Keratinocyte (primary cell): ENCODE results near the gene SUN2.

ENCODE experiments used
- CTCF ChIP-seq, 3 experiments: IDR thresholded peaks in 1 of 3; conservative IDR thresholded peaks in 1 of 3; optimal IDR thresholded peaks in 1 of 3; 2 replicates in 2 of 3; 3 replicates in 1 of 3; pipeline versions ENCODE3 to v1.5.1; 2011; ENCODE audit warnings: low read length in 3 of 3, mild to moderate bottlenecking in 3 of 3, moderate library complexity in 2 of 3, control low read depth in 1 of 3, inconsistent platforms in 1 of 3; ENCODE audit not compliant: insufficient read depth in 2 of 3; ENCODE audit errors: extremely low read depth in 1 of 3
- EZH2 ChIP-seq: IDR thresholded peaks from one replicate; pipeline ENCODE4 v1.6.1; 2012; ENCODE audit warnings: inconsistent platforms, mild to moderate bottlenecking, low read length, moderate library complexity

- TF ChIP-seq CTCF (optimal IDR thresholded peaks at IDR 0.05 in 1 of 3, IDR thresholded peaks at IDR 0.05 in 1 of 3, conservative IDR thresholded peaks at IDR 0.05 in 1 of 3; ENCODE audit: extremely low read depth in 1 of 3, insufficient read depth in 2 of 3, low read length in 3 of 3) = no peak
- TF ChIP-seq EZH2 = no peak
Measured at GRCh38 chr22:38725900-38726655, 29.7 kb downstream of the SUN2 start.
